HG03103 (cell line): Measurements from ENCODE around the gene LTA4H.
"Not testable (repeated sequence)": the region's sequence is repeated elsewhere in the genome, so short reads cannot be mapped to it uniquely, and the experiment has no call there.

Source experiments
- ATAC-seq: cut with Tn5 transposase; IDR thresholded peaks from one replicate; pipeline ENCODE4 v1.9.1; 2021; ENCODE audit warnings: low read depth; ENCODE audit not compliant: unreplicated experiment

The LTA4H gene

GRCh38 chr12:96035283-96036236, at the start of gene LTA4H:
LTA4H (minus strand) TSS chr12:96035587; CDS start chr12:96035519, 68 bp downstream.
- ATAC-seq = peak; percentile 86

- no peak for ATAC-seq
These were observed 49.2 kb upstream of the LTA4H start for GRCh38 chr12:96084624-96085023.

- no peak for ATAC-seq
These were observed 47.8 kb upstream of the LTA4H start for GRCh38 chr12:96083020-96083719.

- ATAC-seq = no peak
These were observed 46.2 kb upstream of the LTA4H start for GRCh38 chr12:96081596-96081995.

GRCh38 chr12:96078231-96079135, 43.1 kb upstream of the LTA4H start:
- ATAC-seq = no peak

GRCh38 chr12:96077081-96077480, 41.7 kb upstream of the LTA4H start:
- ATAC-seq = no peak

- no peak for ATAC-seq
These were observed 40.2 kb upstream of the LTA4H start for GRCh38 chr12:96075560-96075959.

GRCh38 chr12:96073346-96074330, 38.3 kb upstream of the LTA4H start:
- ATAC-seq = no peak

- no peak for ATAC-seq
These were observed 35.4 kb upstream of the LTA4H start for GRCh38 chr12:96070670-96071279.

- no peak for ATAC-seq
These were observed 34.3 kb upstream of the LTA4H start for GRCh38 chr12:96069511-96070231.

GRCh38 chr12:96068636-96069035, 33.2 kb upstream of the LTA4H start:
- no peak for ATAC-seq

GRCh38 chr12:96068111-96068510, 32.7 kb upstream of the LTA4H start:
- ATAC-seq = no peak

GRCh38 chr12:96065776-96066175, 30.4 kb upstream of the LTA4H start:
- ATAC-seq = not testable (repeated sequence)

GRCh38 chr12:96064966-96065365, 29.6 kb upstream of the LTA4H start:
- no peak for ATAC-seq

GRCh38 chr12:96064271-96064670, 28.9 kb upstream of the LTA4H start:
- no peak for ATAC-seq

- ATAC-seq = no peak
These were observed 27.7 kb upstream of the LTA4H start for GRCh38 chr12:96063046-96063445.

- ATAC-seq = peak; percentile 63
These were observed 26.6 kb upstream of the LTA4H start for GRCh38 chr12:96061864-96062453.

- no peak for ATAC-seq
These were observed 25.9 kb upstream of the LTA4H start for GRCh38 chr12:96061323-96061722.
